Epithelial cell of proximal tubule (primary cell): ENCODE data around the gene NOXO1. TPM values are rescaled to one million over a fixed set of nuclear protein-coding genes. Genes with fewer than 3 reads are reported as not detected.

Experiments
- DNase-seq: peaks from one replicate; pipeline ENCODE4 v3.0.0-alpha.2; 2011; ENCODE audit warnings: low read depth
- H3K4me3 ChIP-seq: 2 replicates; pipeline ENCODE4 v1.5.1; 2011; ENCODE audit warnings: low read depth, mild to moderate bottlenecking, low read length
- CTCF ChIP-seq: conservative IDR thresholded peaks from 2 replicates; pipeline ENCODE4 v1.5.1; 2012; ENCODE audit warnings: low read depth, mild to moderate bottlenecking, low read length
- total RNA-seq: library from RNA; depleted of rRNA; stranded (reverse); fragments of >200 nt; gene quantifications from 2 replicates; pipeline ENCODE4 v1.2.3, GENCODE V29; 2015

NOXO1 gene
- total RNA-seq, 1 donor from 2014 or later: 1.2 TPM

- no peak for TF ChIP-seq CTCF
- no peak overlapping the region for H3K4me3 ChIP-seq
- DNase-seq: no peak
Observed at GRCh38 chr16:1990101-1990350, 8.8 kb upstream of the NOXO1 start.

- peak within 1 kb of the TSS; percentile 40 for H3K4me3 ChIP-seq
- no peak for TF ChIP-seq CTCF
- no peak for DNase-seq
Observed at GRCh38 chr16:1989209-1990100, 8.2 kb upstream of the NOXO1 start, which contains the start of gene SYNGR3. TSS of gene SYNGR3 (plus strand) at chr16:1989970. CDS start at chr16:1990103, 133 bp downstream.

- H3K4me3 ChIP-seq: no peak overlapping the region
- TF ChIP-seq CTCF: no peak
- DNase-seq: no peak
Observed at GRCh38 chr16:1987198-1987597, 5.9 kb upstream of the NOXO1 start.

GRCh38 chr16:1985466-1986150 lies 4.3 kb upstream of the NOXO1 start:
- H3K4me3 ChIP-seq: peak overlapping the region; percentile 77
- no peak for TF ChIP-seq CTCF
- no peak for DNase-seq

- TF ChIP-seq CTCF: no peak
- peak overlapping the region; percentile 77 for H3K4me3 ChIP-seq
- DNase-seq: no peak
Observed at GRCh38 chr16:1984347-1985225, 3.3 kb upstream of the NOXO1 start.

- peak; percentile 30 for TF ChIP-seq CTCF
- DNase-seq: no peak
- peak within 1 kb of the TSS; percentile 77 for H3K4me3 ChIP-seq
Observed at GRCh38 chr16:1983544-1984346, 2.5 kb upstream of the NOXO1 start, which contains the start of gene GFER. TSS of gene GFER (plus strand) at chr16:1984193. CDS start at chr16:1984219, 26 bp downstream.
